HUES6 (cell line): Measurements from ENCODE around the gene USP32.
A peak's percentile ranks its signal among the peaks of the same experiment; 100 is the strongest.
"Not testable (repeated sequence)": the region's sequence is repeated elsewhere in the genome, so short reads cannot be mapped to it uniquely, and the experiment has no call there.

ENCODE experiments used
- H3K27ac ChIP-seq: 2 replicates; pipeline ENCODE4 v1.7.0; 2013; ENCODE audit warnings: low read depth, mild to moderate bottlenecking, low read length, inconsistent platforms
- H3K27me3 ChIP-seq: 2 replicates; pipeline ENCODE4 v1.6.1; 2013; ENCODE audit warnings: low read length; ENCODE audit not compliant: control insufficient read depth, insufficient read depth
- H3K36me3 ChIP-seq: 2 replicates; pipeline ENCODE4 v1.6.1; 2013; ENCODE audit warnings: low read length; ENCODE audit not compliant: control insufficient read depth, insufficient read depth
- H3K4me1 ChIP-seq: 2 replicates; pipeline ENCODE4 v1.6.1; 2013; ENCODE audit warnings: low read length; ENCODE audit not compliant: control insufficient read depth, insufficient read depth
- H3K4me3 ChIP-seq: 2 replicates; pipeline ENCODE4 v1.5.1; 2013; ENCODE audit warnings: low read depth, low read length
- H3K9ac ChIP-seq: one replicate; pipeline ENCODE4 v1.6.1; 2013; ENCODE audit warnings: mild to moderate bottlenecking, low read length
- H3K9me3 ChIP-seq: 2 replicates; pipeline ENCODE4 v1.6.1; 2013; ENCODE audit warnings: low read depth, low read length; ENCODE audit not compliant: control insufficient read depth, insufficient read depth

The USP32 gene

GRCh38 chr17:60230358-60230757 lies 161.6 kb downstream of the USP32 start:
- no peaks in the 10 kb centered on the region for H3K27me3 ChIP-seq
- H3K27ac ChIP-seq, result no peak overlapping the region
- H3K4me3 ChIP-seq, result no peak overlapping the region
- peaks cover 20% of the 10 kb centered on the region for H3K36me3 ChIP-seq
- H3K9ac ChIP-seq, result no peak overlapping the region
- no peaks in the 10 kb centered on the region for H3K4me1 ChIP-seq
- no peaks in the 10 kb centered on the region for H3K9me3 ChIP-seq

GRCh38 chr17:60229188-60229802 lies 162.6 kb downstream of the USP32 start:
- Histone ChIP-seq H3K4me3 (no peak overlapping the region), H3K9me3 (no peaks in the 10 kb centered on the region), H3K36me3 (peaks cover 22% of the 10 kb centered on the region), H3K4me1 (no peaks in the 10 kb centered on the region), H3K9ac (no peak overlapping the region), H3K27me3 (no peaks in the 10 kb centered on the region), H3K27ac (no peak overlapping the region)

GRCh38 chr17:60227276-60227675 lies 164.7 kb downstream of the USP32 start:
- not testable (repeated sequence) for H3K27ac ChIP-seq, H3K4me1 ChIP-seq, H3K4me3 ChIP-seq, H3K27me3 ChIP-seq, H3K9ac ChIP-seq, H3K9me3 ChIP-seq
- H3K36me3 ChIP-seq, result peaks cover 37% of the 10 kb centered on the region

GRCh38 chr17:60224064-60224463 lies 167.9 kb downstream of the USP32 start:
- 0 out of 2 replicates have a peak overlapping the region, but pooled peaks have one; percentile 30 for H3K27ac ChIP-seq
- no peak overlapping the region for H3K9ac ChIP-seq
- H3K4me1 ChIP-seq, result no peaks in the 10 kb centered on the region
- no peaks in the 10 kb centered on the region for H3K9me3 ChIP-seq
- no peaks in the 10 kb centered on the region for H3K27me3 ChIP-seq
- no peak overlapping the region for H3K4me3 ChIP-seq
- peaks cover 49% of the 10 kb centered on the region for H3K36me3 ChIP-seq

- no peaks in the 10 kb centered on the region for H3K9me3 ChIP-seq
- H3K4me3 ChIP-seq, result no peak overlapping the region
- no peak overlapping the region for H3K27ac ChIP-seq
- peaks cover 53% of the 10 kb centered on the region for H3K36me3 ChIP-seq
- no peaks in the 10 kb centered on the region for H3K27me3 ChIP-seq
- no peak overlapping the region for H3K9ac ChIP-seq
- no peaks in the 10 kb centered on the region for H3K4me1 ChIP-seq
Observed at GRCh38 chr17:60223456-60223855, 168.5 kb downstream of the USP32 start.

- not testable (repeated sequence) for H3K27ac ChIP-seq, H3K4me3 ChIP-seq, H3K9ac ChIP-seq, H3K27me3 ChIP-seq, H3K4me1 ChIP-seq, H3K9me3 ChIP-seq
- H3K36me3 ChIP-seq, result peaks cover 35% of the 10 kb centered on the region
Observed at GRCh38 chr17:60218774-60219173, 173.2 kb downstream of the USP32 start.

- H3K27me3 ChIP-seq, H3K4me1 ChIP-seq, H3K27ac ChIP-seq, H3K4me3 ChIP-seq, H3K9ac ChIP-seq, H3K9me3 ChIP-seq: not testable (repeated sequence)
- H3K36me3 ChIP-seq, result peaks cover 12% of the 10 kb centered on the region; the same call in 1 of the 2 replicates
Observed at GRCh38 chr17:60215895-60216294, 176.0 kb downstream of the USP32 start.

GRCh38 chr17:60211282-60211681 lies 180.7 kb downstream of the USP32 start:
- H3K4me3 ChIP-seq, H3K9ac ChIP-seq, H3K4me1 ChIP-seq, H3K9me3 ChIP-seq, H3K27ac ChIP-seq, H3K27me3 ChIP-seq: not testable (repeated sequence)
- H3K36me3 ChIP-seq, result peaks cover 15% of the 10 kb centered on the region

GRCh38 chr17:60208302-60208701 lies 183.6 kb downstream of the USP32 start:
- H3K27me3 ChIP-seq, H3K4me3 ChIP-seq, H3K9me3 ChIP-seq, H3K27ac ChIP-seq, H3K4me1 ChIP-seq, H3K9ac ChIP-seq: not testable (repeated sequence)
- H3K36me3 ChIP-seq, result peaks cover 15% of the 10 kb centered on the region

GRCh38 chr17:60205782-60206181 lies 186.2 kb downstream of the USP32 start:
- H3K9me3 ChIP-seq, H3K27me3 ChIP-seq: not testable (repeated sequence)
- H3K36me3 ChIP-seq, result peaks cover 13% of the 10 kb centered on the region

GRCh38 chr17:60198630-60199029 lies 193.3 kb downstream of the USP32 start:
- H3K27ac ChIP-seq, H3K9me3 ChIP-seq, H3K4me3 ChIP-seq, H3K4me1 ChIP-seq, H3K9ac ChIP-seq, H3K27me3 ChIP-seq: not testable (repeated sequence)
- H3K36me3 ChIP-seq, result peaks cover 45% of the 10 kb centered on the region

More at GRCh38 chr17:60205782-60206181, 186.2 kb downstream of the USP32 start:
- H3K9ac ChIP-seq, H3K4me1 ChIP-seq, H3K27ac ChIP-seq, H3K4me3 ChIP-seq: not testable (repeated sequence)

- not testable (repeated sequence) for H3K27ac ChIP-seq, H3K9ac ChIP-seq, H3K4me3 ChIP-seq, H3K4me1 ChIP-seq, H3K27me3 ChIP-seq, H3K9me3 ChIP-seq
- H3K36me3 ChIP-seq, result peaks cover 81% of the 10 kb centered on the region
Observed at GRCh38 chr17:60194141-60194540, 197.8 kb downstream of the USP32 start.
